Measurements from ENCODE around the gene DMD. TPM values are rescaled to one million over a fixed set of nuclear protein-coding genes. Genes with fewer than 3 reads are reported as not detected.

DMD gene
- total RNA-seq, 6 experiments from 2014 or later = 18.7 to 43.4 (median 32.9) TPM

GRCh38 chrX:31093639-31093975, 2117.7 kb downstream of the DMD start:
- H3K27ac ChIP-seq = no peak overlapping the region
- no peak overlapping the region for H3K4me3 ChIP-seq
- 20% methylated on average over 3 of the region's 4 CpGs for WGBS (ENCODE audit: insufficient coverage, low coverage, low lambda C conversion rate, missing lambda C conversion rate)
- no peaks in the 10 kb centered on the region for H3K27me3 ChIP-seq
- intact Hi-C loops (cut with DNase I) = no loop called here
- H3K36me3 ChIP-seq = no peaks in the 10 kb centered on the region
- no peaks in the 10 kb centered on the region for H3K9me3 ChIP-seq
- ATAC-seq (no peak), DNase-seq (no peak)
- no peaks in the 10 kb centered on the region for H3K4me1 ChIP-seq
- TF ChIP-seq, protein P1, sequence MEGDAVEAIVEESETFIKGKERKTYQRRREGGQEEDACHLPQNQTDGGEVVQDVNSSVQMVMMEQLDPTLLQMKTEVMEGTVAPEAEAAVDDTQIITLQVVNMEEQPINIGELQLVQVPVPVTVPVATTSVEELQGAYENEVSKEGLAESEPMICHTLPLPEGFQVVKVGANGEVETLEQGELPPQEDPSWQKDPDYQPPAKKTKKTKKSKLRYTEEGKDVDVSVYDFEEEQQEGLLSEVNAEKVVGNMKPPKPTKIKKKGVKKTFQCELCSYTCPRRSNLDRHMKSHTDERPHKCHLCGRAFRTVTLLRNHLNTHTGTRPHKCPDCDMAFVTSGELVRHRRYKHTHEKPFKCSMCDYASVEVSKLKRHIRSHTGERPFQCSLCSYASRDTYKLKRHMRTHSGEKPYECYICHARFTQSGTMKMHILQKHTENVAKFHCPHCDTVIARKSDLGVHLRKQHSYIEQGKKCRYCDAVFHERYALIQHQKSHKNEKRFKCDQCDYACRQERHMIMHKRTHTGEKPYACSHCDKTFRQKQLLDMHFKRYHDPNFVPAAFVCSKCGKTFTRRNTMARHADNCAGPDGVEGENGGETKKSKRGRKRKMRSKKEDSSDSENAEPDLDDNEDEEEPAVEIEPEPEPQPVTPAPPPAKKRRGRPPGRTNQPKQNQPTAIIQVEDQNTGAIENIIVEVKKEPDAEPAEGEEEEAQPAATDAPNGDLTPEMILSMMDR (IDR thresholded peaks at IDR 0.05) = no peak
- no peak for TF ChIP-seq POLR2A (IDR thresholded peaks at IDR 0.05)

DNA sequence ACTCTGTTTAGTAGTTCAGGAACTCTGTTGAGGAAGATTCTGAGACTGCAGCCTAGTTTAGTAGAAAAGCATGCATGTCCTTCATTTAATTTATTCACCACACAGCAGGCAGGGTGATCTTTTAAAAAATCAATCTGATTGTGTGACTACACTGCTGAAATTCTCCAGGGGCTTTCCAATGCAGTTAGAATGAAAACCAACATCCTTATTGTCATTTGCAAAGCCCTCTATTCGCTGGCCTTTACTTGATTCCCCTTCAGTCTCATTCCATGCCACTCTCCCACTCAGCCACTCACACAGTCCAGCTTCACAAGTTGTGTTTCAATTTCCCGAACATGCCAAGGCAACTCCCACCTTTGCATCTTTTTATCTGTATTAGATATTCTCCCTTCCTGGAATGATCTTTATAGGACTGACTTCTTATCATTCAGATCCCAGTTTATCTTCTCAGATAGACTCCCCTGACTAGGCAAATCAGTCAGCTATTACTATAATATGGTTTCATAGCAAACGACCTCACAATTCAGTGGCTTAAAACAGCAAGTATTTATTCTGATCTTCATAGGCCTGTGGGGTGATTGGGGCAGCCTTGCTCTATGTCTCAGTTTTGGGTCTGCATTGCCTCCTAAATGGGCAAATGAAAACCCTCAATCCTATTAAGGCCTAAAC, 2118.2 kb downstream of the DMD start:
- Histone ChIP-seq H3K27me3 (no peaks in the 10 kb centered on the region), H3K36me3 (no peaks in the 10 kb centered on the region), H3K27ac (no peak overlapping the region), H3K4me3 (no peak overlapping the region), H3K4me1 (no peaks in the 10 kb centered on the region), H3K9me3 (no peaks in the 10 kb centered on the region)
- no peak for TF ChIP-seq POLR2A (IDR thresholded peaks at IDR 0.05)
- TF ChIP-seq, protein P1 (IDR thresholded peaks at IDR 0.05) = no peak
- no peak for ATAC-seq
- intact Hi-C loops (cut with DNase I) = no loop called here
- WGBS (ENCODE audit: insufficient coverage, low coverage, low lambda C conversion rate, missing lambda C conversion rate) = 38% methylated on average over 3 of the region's 3 CpGs
- no peak for DNase-seq

DNA sequence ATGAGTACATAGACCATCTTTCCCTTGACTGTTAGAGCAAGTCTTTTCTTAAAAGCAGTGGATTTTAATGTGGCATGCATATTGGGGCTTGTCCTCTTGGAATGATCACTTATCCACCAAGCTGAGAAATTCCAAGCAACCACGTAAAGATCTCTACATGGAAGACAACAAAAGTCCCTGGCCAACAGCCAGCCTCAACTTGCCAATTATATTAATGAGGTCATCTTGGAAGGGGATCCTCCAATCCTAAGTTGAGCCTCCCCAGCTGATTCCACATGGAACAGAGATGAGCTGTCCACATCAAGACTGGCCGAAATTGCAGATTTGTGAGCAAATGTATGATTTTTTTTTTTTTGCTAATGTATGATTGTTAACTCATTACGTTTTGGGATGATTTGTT, 2118.9 kb downstream of the DMD start:
- ATAC-seq (no peak), DNase-seq (no peak)

DNA sequence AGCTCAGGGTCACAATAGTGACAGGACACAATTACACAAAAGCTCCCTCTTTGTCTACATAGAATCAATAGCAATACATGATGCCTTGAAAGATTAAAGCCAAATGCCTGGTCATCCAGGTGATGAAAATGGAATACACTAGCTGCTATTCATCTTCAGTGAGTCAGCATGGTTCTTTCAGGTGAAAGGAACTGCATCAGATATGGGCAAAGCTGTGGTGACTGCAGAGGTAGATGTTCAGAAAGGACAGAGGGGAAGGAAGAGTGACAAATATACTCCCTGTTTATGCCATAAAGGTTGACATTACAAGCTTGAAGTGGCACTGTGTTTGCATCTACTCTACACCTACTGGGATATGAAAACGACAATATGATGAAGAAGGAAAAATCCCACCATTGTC, 2119.5 kb downstream of the DMD start:
- ATAC-seq (no peak), DNase-seq (no peak)
- H3K36me3 ChIP-seq = no peaks in the 10 kb centered on the region
- no peak overlapping the region for H3K4me3 ChIP-seq
- no peak overlapping the region for H3K27ac ChIP-seq
- intact Hi-C loops (cut with DNase I) = no loop called here
- TF ChIP-seq, protein P1 (IDR thresholded peaks at IDR 0.05) = no peak
- no peak for TF ChIP-seq POLR2A (IDR thresholded peaks at IDR 0.05)
- H3K4me1 ChIP-seq = no peaks in the 10 kb centered on the region
- H3K9me3 ChIP-seq = no peaks in the 10 kb centered on the region
- no peaks in the 10 kb centered on the region for H3K27me3 ChIP-seq
- WGBS (ENCODE audit: insufficient coverage, low coverage, low lambda C conversion rate, missing lambda C conversion rate) = 33% methylated on average over 1 of the region's 1 CpG

More for the DNA sequence above, 2118.9 kb downstream of the DMD start:
- TF ChIP-seq, protein P1 (IDR thresholded peaks at IDR 0.05) = no peak
- TF ChIP-seq POLR2A (IDR thresholded peaks at IDR 0.05) = no peak
- H3K27ac ChIP-seq = no peak overlapping the region
- intact Hi-C loops (cut with DNase I) = no loop called here
- no peak overlapping the region for H3K4me3 ChIP-seq
- H3K36me3 ChIP-seq = no peaks in the 10 kb centered on the region
- H3K4me1 ChIP-seq = no peaks in the 10 kb centered on the region
- WGBS (ENCODE audit: insufficient coverage, low coverage, low lambda C conversion rate, missing lambda C conversion rate) = 43% methylated on average over 3 of the region's 3 CpGs
- H3K27me3 ChIP-seq = no peaks in the 10 kb centered on the region
- H3K9me3 ChIP-seq = no peaks in the 10 kb centered on the region

DNA sequence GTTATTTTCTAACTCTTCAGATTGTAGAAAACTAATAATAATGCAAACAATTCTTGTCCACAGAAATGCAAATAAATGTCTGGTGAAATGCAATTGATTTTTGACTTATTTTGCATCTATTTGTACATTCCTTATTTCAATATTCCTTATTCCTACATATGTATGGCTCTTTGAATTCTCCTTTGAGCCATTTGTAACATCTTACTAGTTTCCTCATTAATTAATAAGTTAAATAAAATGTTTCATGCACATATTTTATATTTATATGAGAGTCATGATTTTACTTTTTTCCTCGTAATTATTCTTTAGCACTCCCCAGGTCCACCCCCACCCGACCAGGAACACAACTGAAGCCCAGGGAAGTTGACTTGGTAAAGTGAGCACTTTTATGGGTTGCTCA, 2136.8 kb downstream of the DMD start:
- WGBS (ENCODE audit: insufficient coverage, low coverage, low lambda C conversion rate, missing lambda C conversion rate) = 39% methylated on average over 2 of the region's 2 CpGs
- H3K4me1 ChIP-seq = no peaks in the 10 kb centered on the region
- no peak overlapping the region for H3K27ac ChIP-seq
- DNase-seq = no peak
- no peak for ATAC-seq
- H3K9me3 ChIP-seq = no peaks in the 10 kb centered on the region
- TF ChIP-seq POLR2A (IDR thresholded peaks at IDR 0.05) = no peak
- TF ChIP-seq, protein P1 (IDR thresholded peaks at IDR 0.05) = no peak
- H3K4me3 ChIP-seq = no peak overlapping the region
- H3K27me3 ChIP-seq = no peaks in the 10 kb centered on the region
- H3K36me3 ChIP-seq = no peaks in the 10 kb centered on the region
- intact Hi-C loops (cut with DNase I) = no loop called here
